Measurements from ENCODE around the gene STEAP2.

The STEAP2 gene

GRCh38 chr7:90269163-90269562 is 57.6 kb downstream of the STEAP2 start:
- FAIRE-seq = no peak
- no peak for DNase-seq (ENCODE audit: low spot score)

- DNase-seq (ENCODE audit: low spot score) (no peak), FAIRE-seq (no peak)
These were observed 59.1 kb downstream of the STEAP2 start for GRCh38 chr7:90270431-90271178.

GRCh38 chr7:90271753-90272152 is 60.2 kb downstream of the STEAP2 start:
- no peak for DNase-seq (ENCODE audit: low spot score)

DNA sequence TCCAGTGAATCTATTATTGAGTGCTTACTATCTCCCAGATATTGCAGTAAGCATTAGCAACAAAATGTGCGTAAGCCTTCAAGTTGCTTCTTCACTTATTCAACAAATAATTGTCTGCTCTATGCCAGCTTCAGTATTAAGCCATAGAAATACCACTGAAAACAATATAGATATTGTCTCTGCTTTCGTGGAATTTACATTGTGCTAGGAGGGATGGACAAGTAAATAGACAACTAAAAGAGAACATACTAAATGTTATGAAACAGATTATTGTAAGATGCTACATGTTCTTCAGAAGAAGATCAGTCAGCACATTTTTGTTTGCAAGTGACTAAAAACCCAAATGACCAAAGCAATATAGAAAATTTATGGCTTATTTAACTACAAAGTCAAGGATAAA is 60.7 kb downstream of the STEAP2 start:
- no peak for DNase-seq (ENCODE audit: low spot score)
- no peak for FAIRE-seq

More at GRCh38 chr7:90271753-90272152, 60.2 kb downstream of the STEAP2 start:
- no peak for FAIRE-seq

- FAIRE-seq (no peak), DNase-seq (ENCODE audit: low spot score) (no peak)
These were observed 62.6 kb downstream of the STEAP2 start for GRCh38 chr7:90274161-90274560.

DNA sequence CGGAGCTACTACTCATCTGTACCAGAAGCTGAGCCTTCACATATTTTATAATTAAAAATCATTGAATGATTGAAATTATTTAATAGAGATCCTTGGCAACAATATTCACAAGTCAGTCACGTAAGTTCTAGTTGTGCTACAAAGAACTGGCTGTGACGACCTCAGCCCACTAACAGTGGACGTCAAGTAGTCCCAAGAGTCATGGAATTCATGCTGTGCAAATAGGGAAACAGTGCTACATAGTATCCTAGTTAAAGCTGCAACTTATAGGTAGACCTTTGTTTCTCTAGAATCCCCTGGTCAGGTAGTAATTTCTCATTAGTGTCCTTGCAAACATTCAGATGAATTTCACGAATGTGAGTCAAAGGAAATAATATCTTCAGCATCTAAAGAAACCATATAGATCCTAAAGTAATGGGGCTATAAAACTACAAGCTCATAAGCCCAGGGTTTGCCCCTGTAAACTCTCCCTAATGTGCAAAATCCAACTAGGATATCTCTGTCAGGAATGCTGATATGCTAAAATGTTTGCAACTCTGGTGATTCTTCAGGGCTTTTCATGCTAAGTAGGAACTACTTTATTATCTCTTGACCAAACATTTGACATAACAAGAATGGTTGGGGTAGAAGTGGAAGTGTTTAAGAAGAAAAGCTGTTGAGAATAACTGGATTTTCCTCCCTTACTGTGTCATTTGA is 64.6 kb downstream of the STEAP2 start:
- DNase-seq (ENCODE audit: low spot score) = no peak
- FAIRE-seq = no peak

Measured in RCC 7860 (cell line).